ENCODE measurements around the gene SPINT1. TPM values are rescaled to one million over a fixed set of nuclear protein-coding genes. Genes with fewer than 3 reads are reported as not detected.
A peak's percentile ranks its signal among the peaks of the same experiment; 100 is the strongest.

SPINT1 gene
- total and polyA plus RNA-seq, 2 of the 13 experiments (the other 11 are each of a cell fraction or from before 2014, with no cell fraction given), result 0.49 to 2.5 TPM

DNA sequence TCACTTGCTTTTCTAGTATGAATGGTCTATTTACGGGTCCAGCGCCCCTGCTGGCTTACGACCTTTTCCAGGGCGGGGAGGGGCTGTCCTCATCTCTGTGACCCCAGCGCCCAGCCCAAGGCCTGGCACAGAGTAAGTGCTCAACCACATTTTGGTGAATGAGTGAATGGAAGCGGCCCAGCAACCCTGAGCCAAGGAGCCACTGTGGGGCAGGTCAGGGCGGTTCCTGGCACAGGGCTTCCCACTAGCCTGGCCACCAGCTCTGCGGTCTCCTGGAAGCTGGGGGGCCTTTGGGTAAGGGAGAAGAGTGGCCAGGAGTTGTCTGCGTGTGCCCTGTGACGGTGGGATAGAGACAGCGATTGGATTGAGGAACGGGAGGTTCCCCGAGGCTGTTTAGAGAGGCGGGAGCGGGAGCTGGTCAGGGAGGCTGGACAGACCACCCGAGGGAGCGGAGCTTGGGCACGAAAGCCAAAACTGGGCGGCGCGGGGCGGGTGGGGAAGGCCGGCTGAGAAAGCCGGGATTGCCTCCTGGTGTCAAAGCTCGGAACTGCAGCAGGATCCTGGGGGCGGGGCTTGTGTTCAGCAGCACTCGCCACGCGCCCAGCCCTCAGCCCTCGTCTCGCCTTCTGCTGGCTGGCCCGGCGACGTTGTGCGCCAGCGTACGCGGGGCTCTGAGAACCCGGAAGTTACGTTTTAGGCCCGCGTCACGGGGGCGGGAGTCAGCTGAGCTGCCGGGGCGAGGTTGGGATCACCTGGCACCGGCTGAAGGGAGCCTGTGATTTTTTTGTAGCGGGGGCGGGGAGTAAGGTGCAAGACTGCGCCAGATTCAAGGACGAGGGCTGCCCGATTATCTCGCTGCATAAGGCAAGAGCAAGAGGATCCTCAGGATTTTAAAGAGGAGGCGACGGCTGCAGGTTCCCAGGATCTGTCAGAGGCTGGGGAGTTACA lies 50.2 kb downstream of the SPINT1 start, which contains the start of gene VPS18 (continued):
- TF ChIP-seq, protein P1, sequence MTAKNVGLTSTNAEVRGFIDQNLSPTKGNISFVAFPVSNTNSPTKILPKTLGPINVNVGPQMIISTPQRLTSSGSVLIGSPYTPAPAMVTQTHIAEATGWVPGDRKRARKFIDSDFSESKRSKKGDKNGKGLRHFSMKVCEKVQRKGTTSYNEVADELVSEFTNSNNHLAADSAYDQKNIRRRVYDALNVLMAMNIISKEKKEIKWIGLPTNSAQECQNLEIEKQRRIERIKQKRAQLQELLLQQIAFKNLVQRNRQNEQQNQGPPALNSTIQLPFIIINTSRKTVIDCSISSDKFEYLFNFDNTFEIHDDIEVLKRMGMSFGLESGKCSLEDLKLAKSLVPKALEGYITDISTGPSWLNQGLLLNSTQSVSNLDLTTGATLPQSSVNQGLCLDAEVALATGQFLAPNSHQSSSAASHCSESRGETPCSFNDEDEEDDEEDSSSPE (CRISPR knock-in tag; IDR thresholded peaks at IDR 0.05), result peak; percentile 84
- TF ChIP-seq, protein P2, sequence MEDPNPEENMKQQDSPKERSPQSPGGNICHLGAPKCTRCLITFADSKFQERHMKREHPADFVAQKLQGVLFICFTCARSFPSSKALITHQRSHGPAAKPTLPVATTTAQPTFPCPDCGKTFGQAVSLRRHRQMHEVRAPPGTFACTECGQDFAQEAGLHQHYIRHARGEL (CRISPR knock-in tag; IDR thresholded peaks at IDR 0.05), result 0 out of 2 replicates have a peak, but pooled peaks have one; percentile 26
- TF ChIP-seq NFKB2 (CRISPR knock-in tag; IDR thresholded peaks at IDR 0.05; ENCODE audit: borderline replicate concordance), result peak; percentile 25; the same call in 1 of the 2 replicates
- TF ChIP-seq, protein P3, sequence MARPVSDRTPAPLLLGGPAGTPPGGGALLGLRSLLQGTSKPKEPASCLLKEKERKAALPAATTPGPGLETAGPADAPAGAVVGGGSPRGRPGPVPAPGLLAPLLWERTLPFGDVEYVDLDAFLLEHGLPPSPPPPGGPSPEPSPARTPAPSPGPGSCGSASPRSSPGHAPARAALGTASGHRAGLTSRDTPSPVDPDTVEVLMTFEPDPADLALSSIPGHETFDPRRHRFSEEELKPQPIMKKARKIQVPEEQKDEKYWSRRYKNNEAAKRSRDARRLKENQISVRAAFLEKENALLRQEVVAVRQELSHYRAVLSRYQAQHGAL (CRISPR knock-in tag; IDR thresholded peaks at IDR 0.05; ENCODE audit: not compliant biosample characterization), result no peak
- TF ChIP-seq, protein P4, sequence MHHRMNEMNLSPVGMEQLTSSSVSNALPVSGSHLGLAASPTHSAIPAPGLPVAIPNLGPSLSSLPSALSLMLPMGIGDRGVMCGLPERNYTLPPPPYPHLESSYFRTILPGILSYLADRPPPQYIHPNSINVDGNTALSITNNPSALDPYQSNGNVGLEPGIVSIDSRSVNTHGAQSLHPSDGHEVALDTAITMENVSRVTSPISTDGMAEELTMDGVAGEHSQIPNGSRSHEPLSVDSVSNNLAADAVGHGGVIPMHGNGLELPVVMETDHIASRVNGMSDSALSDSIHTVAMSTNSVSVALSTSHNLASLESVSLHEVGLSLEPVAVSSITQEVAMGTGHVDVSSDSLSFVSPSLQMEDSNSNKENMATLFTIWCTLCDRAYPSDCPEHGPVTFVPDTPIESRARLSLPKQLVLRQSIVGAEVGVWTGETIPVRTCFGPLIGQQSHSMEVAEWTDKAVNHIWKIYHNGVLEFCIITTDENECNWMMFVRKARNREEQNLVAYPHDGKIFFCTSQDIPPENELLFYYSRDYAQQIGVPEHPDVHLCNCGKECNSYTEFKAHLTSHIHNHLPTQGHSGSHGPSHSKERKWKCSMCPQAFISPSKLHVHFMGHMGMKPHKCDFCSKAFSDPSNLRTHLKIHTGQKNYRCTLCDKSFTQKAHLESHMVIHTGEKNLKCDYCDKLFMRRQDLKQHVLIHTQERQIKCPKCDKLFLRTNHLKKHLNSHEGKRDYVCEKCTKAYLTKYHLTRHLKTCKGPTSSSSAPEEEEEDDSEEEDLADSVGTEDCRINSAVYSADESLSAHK (CRISPR knock-in tag; IDR thresholded peaks at IDR 0.05; ENCODE audit: borderline replicate concordance), result no peak
- TF ChIP-seq MIER2 (CRISPR knock-in tag; IDR thresholded peaks at IDR 0.05), result no peak
- TF ChIP-seq, protein P5, sequence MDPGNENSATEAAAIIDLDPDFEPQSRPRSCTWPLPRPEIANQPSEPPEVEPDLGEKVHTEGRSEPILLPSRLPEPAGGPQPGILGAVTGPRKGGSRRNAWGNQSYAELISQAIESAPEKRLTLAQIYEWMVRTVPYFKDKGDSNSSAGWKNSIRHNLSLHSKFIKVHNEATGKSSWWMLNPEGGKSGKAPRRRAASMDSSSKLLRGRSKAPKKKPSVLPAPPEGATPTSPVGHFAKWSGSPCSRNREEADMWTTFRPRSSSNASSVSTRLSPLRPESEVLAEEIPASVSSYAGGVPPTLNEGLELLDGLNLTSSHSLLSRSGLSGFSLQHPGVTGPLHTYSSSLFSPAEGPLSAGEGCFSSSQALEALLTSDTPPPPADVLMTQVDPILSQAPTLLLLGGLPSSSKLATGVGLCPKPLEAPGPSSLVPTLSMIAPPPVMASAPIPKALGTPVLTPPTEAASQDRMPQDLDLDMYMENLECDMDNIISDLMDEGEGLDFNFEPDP (CRISPR knock-in tag; conservative IDR thresholded peaks at IDR 0.05), result no peak
- no peak for TF ChIP-seq SRF (IDR thresholded peaks at IDR 0.05; ENCODE audit: low read depth, low read length)
- TF ChIP-seq, protein P6, sequence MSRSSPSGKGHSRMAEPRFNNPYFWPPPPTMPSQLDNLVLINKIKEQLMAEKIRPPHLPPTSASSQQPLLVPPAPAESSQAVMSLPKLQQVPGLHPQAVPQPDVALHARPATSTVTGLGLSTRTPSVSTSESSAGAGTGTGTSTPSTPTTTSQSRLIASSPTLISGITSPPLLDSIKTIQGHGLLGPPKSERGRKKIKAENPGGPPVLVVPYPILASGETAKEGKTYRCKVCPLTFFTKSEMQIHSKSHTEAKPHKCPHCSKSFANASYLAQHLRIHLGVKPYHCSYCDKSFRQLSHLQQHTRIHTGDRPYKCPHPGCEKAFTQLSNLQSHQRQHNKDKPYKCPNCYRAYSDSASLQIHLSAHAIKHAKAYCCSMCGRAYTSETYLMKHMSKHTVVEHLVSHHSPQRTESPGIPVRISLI (CRISPR knock-in tag; IDR thresholded peaks at IDR 0.05; ENCODE audit: borderline replicate concordance), result no peak; the same call in 1 of the 2 replicates
- TF ChIP-seq, protein P7, sequence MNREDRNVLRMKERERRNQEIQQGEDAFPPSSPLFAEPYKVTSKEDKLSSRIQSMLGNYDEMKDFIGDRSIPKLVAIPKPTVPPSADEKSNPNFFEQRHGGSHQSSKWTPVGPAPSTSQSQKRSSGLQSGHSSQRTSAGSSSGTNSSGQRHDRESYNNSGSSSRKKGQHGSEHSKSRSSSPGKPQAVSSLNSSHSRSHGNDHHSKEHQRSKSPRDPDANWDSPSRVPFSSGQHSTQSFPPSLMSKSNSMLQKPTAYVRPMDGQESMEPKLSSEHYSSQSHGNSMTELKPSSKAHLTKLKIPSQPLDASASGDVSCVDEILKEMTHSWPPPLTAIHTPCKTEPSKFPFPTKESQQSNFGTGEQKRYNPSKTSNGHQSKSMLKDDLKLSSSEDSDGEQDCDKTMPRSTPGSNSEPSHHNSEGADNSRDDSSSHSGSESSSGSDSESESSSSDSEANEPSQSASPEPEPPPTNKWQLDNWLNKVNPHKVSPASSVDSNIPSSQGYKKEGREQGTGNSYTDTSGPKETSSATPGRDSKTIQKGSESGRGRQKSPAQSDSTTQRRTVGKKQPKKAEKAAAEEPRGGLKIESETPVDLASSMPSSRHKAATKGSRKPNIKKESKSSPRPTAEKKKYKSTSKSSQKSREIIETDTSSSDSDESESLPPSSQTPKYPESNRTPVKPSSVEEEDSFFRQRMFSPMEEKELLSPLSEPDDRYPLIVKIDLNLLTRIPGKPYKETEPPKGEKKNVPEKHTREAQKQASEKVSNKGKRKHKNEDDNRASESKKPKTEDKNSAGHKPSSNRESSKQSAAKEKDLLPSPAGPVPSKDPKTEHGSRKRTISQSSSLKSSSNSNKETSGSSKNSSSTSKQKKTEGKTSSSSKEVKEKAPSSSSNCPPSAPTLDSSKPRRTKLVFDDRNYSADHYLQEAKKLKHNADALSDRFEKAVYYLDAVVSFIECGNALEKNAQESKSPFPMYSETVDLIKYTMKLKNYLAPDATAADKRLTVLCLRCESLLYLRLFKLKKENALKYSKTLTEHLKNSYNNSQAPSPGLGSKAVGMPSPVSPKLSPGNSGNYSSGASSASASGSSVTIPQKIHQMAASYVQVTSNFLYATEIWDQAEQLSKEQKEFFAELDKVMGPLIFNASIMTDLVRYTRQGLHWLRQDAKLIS (CRISPR knock-in tag; IDR thresholded peaks at IDR 0.05), result no peak
- no peak for TF ChIP-seq SAFB2 (CRISPR knock-in tag; IDR thresholded peaks at IDR 0.05; ENCODE audit: borderline replicate concordance, low read depth)
